OCI-LY7 (cell line): ENCODE results near the gene KIF26A.

ENCODE experiments used
- CTCF ChIP-seq: fragments of 200-600 bp; sonication (generic); conservative IDR thresholded peaks from 2 replicates; pipeline ENCODE4 v1.5.1; 2014; ENCODE audit warnings: mild to moderate bottlenecking, antibody characterized with exemption, low read length, moderate library complexity, mixed read lengths
- EZH2phosphoT487 ChIP-seq: fragments of 200-600 bp; sonication (generic); IDR thresholded peaks from 2 replicates; pipeline ENCODE4 v1.6.1; 2018; ENCODE audit warnings: low read depth, borderline replicate concordance, mild to moderate bottlenecking, mixed run types, antibody characterized with exemption, low read length, moderate library complexity, mixed read lengths

GRCh38 chr14:104131968-104132732 is 6.2 kb upstream of the KIF26A start:
- TF ChIP-seq CTCF (no peak), EZH2phosphoT487 (no peak)
